ENCODE measurements around the gene NPC1L1. TPM values are rescaled to one million over a fixed set of nuclear protein-coding genes. Genes with fewer than 3 reads are reported as not detected.

NPC1L1 gene
- total RNA-seq, 3 donors from 2014 or later (not counting 1 experiment from before 2014, with no cell fraction given): 0.10 to 0.16 TPM; not detected in 1

- Mint-ChIP-seq H3K27me3 (ENCODE audit: low read depth in 2 of 2) (no peaks in the 10 kb centered on the region), H3K4me1 (peaks cover 31 to 46% of the 10 kb centered on the region in 2 donors), H3K4me3 (no peak overlapping the region), H3K36me3 (peaks cover 21% of the 10 kb centered on the region), H3K27ac (no peak overlapping the region), H3K9me3 (no peaks in the 10 kb centered on the region)
- H3K27me3 ChIP-seq (ENCODE audit: control insufficient read depth, insufficient read depth, low read length): no peaks in the 10 kb centered on the region
- no peak overlapping the region for H3K27ac ChIP-seq (ENCODE audit: low read length)
- WGBS (ENCODE audit: insufficient coverage): 85% methylated on average over 3 of the region's 3 CpGs
- no peak for ATAC-seq
- no peak for DNase-seq
- peaks cover 5% of the 10 kb centered on the region for H3K4me1 ChIP-seq (ENCODE audit: control insufficient read depth, insufficient read depth, low read length)
- peaks cover 29% of the 10 kb centered on the region for H3K36me3 ChIP-seq (ENCODE audit: control insufficient read depth, insufficient read depth, low read length)
- H3K9me3 ChIP-seq (ENCODE audit: control insufficient read depth, insufficient read depth, low read length): no peaks in the 10 kb centered on the region
- H3K4me3 ChIP-seq (ENCODE audit: low read length): no peak overlapping the region
- intact Hi-C loops (cut with micrococcal nuclease): loop anchor here (10.0 kb wide), 1 partner anchor 448 kb away; no protein-coding TSS in a partner anchor
- TF ChIP-seq, protein P1, sequence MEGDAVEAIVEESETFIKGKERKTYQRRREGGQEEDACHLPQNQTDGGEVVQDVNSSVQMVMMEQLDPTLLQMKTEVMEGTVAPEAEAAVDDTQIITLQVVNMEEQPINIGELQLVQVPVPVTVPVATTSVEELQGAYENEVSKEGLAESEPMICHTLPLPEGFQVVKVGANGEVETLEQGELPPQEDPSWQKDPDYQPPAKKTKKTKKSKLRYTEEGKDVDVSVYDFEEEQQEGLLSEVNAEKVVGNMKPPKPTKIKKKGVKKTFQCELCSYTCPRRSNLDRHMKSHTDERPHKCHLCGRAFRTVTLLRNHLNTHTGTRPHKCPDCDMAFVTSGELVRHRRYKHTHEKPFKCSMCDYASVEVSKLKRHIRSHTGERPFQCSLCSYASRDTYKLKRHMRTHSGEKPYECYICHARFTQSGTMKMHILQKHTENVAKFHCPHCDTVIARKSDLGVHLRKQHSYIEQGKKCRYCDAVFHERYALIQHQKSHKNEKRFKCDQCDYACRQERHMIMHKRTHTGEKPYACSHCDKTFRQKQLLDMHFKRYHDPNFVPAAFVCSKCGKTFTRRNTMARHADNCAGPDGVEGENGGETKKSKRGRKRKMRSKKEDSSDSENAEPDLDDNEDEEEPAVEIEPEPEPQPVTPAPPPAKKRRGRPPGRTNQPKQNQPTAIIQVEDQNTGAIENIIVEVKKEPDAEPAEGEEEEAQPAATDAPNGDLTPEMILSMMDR (IDR thresholded peaks at IDR 0.05): no peak
These were observed 68.3 kb downstream of the NPC1L1 start for GRCh38 chr7:44472843-44473242.

GRCh38 chr7:44471850-44472249, 69.3 kb downstream of the NPC1L1 start:
- peaks cover 30 to 45% of the 10 kb centered on the region in 2 donors for H3K4me1 Mint-ChIP-seq
- ATAC-seq: no peak
- H3K27me3 Mint-ChIP-seq (ENCODE audit: low read depth in 2 of 2): no peaks in the 10 kb centered on the region
- Histone ChIP-seq H3K4me3 (ENCODE audit: low read length) (no peak overlapping the region), H3K9me3 (ENCODE audit: control insufficient read depth, insufficient read depth, low read length) (no peaks in the 10 kb centered on the region), H3K4me1 (ENCODE audit: control insufficient read depth, insufficient read depth, low read length) (peaks cover 6% of the 10 kb centered on the region), H3K27me3 (ENCODE audit: control insufficient read depth, insufficient read depth, low read length) (no peaks in the 10 kb centered on the region), H3K36me3 (ENCODE audit: control insufficient read depth, insufficient read depth, low read length) (peaks cover 32% of the 10 kb centered on the region), H3K27ac (ENCODE audit: low read length) (no peak overlapping the region)
- no peak overlapping the region for H3K27ac Mint-ChIP-seq
- no peaks in the 10 kb centered on the region for H3K9me3 Mint-ChIP-seq
- peaks cover 27% of the 10 kb centered on the region for H3K36me3 Mint-ChIP-seq
- DNase-seq: no peak
- WGBS (ENCODE audit: insufficient coverage): 89% methylated on average over 3 of the region's 3 CpGs
- TF ChIP-seq, protein P1 (IDR thresholded peaks at IDR 0.05): no peak
- intact Hi-C loops (cut with micrococcal nuclease): loop anchor here (10.0 kb wide), 1 partner anchor 447 kb away; no protein-coding TSS in a partner anchor
- no peak overlapping the region for H3K4me3 Mint-ChIP-seq

DNA sequence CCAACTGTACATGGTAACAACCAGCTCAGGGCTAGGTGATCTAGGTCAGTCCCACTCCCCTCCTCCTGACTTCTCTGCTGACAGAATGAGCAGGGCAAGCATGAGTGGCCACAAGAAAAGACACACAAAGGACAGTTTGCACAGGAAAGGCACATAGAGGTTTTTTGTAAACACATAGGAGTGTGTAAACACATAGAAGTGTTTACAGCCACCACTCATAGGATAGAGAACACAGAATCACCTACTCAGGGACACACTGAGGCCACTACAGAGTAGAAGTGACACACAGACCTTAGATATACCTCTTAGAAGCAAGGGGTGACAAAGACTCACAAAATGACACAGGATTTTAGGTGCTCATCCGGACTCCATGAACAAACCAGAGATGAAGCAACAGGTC, 69.7 kb downstream of the NPC1L1 start:
- TF ChIP-seq, protein P1 (IDR thresholded peaks at IDR 0.05): no peak
- H3K36me3 Mint-ChIP-seq: peaks cover 28% of the 10 kb centered on the region
- H3K9me3 Mint-ChIP-seq: no peaks in the 10 kb centered on the region
- H3K4me1 ChIP-seq (ENCODE audit: control insufficient read depth, insufficient read depth, low read length): peaks cover 10% of the 10 kb centered on the region
- no peak for DNase-seq
- H3K36me3 ChIP-seq (ENCODE audit: control insufficient read depth, insufficient read depth, low read length): peaks cover 29% of the 10 kb centered on the region
- intact Hi-C loops (cut with micrococcal nuclease): loop anchor here (10.0 kb wide), 1 partner anchor 447 kb away; no protein-coding TSS in a partner anchor
- no peak overlapping the region for H3K27ac ChIP-seq (ENCODE audit: low read length)
- no peaks in the 10 kb centered on the region for H3K9me3 ChIP-seq (ENCODE audit: control insufficient read depth, insufficient read depth, low read length)
- no peak for ATAC-seq
- H3K27me3 Mint-ChIP-seq (ENCODE audit: low read depth in 2 of 2): no peaks in the 10 kb centered on the region
- no peak overlapping the region for H3K4me3 ChIP-seq (ENCODE audit: low read length)
- H3K27ac Mint-ChIP-seq: no peak overlapping the region
- H3K4me3 Mint-ChIP-seq: no peak overlapping the region
- H3K27me3 ChIP-seq (ENCODE audit: control insufficient read depth, insufficient read depth, low read length): no peaks in the 10 kb centered on the region
- 92% methylated on average over 1 of the region's 1 CpG for WGBS (ENCODE audit: insufficient coverage)
- peaks cover 34 to 49% of the 10 kb centered on the region in 2 donors for H3K4me1 Mint-ChIP-seq

Measured in natural killer cell (primary cell).